ENCODE measurements around the gene FAM53B.

DNA sequence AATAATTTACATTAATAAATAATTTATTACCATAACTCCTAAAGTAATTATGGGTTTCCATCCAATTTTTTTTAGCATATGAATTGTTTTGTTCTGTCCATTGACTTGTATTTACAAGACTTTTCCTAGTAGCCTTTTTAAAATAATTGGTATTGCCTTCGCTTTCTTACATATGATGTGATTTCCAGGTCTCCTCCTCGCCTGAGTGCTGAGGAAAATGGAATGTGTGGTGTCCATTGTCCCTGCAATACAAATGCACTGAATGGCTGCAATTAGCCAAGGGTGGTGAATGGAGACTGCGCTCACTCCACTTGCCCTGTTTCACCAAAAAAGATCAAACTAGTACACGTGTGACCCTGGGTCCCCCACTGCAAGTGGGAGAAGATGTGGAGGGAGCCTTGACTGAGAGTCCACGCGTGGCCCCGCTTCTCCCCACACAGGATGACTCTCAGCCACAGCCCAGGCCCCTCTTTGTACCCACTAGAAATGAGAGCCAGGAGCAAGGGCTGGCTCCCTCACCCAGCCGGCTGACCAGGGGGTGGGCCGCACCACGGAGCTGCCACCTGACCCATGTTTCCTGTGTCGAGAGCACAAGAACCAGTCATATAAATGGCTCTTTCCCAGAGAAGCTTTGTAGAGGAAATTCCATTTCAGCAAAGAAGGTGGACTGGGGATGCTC, 52.6 kb downstream of the FAM53B start:
- TF ChIP-seq POLR2A (IDR thresholded peaks at IDR 0.05) (no peak), EP300 (IDR thresholded peaks at IDR 0.05) (no peak), POLR2AphosphoS5 (IDR thresholded peaks at IDR 0.05) (no peak)
- TF ChIP-seq, protein P1, sequence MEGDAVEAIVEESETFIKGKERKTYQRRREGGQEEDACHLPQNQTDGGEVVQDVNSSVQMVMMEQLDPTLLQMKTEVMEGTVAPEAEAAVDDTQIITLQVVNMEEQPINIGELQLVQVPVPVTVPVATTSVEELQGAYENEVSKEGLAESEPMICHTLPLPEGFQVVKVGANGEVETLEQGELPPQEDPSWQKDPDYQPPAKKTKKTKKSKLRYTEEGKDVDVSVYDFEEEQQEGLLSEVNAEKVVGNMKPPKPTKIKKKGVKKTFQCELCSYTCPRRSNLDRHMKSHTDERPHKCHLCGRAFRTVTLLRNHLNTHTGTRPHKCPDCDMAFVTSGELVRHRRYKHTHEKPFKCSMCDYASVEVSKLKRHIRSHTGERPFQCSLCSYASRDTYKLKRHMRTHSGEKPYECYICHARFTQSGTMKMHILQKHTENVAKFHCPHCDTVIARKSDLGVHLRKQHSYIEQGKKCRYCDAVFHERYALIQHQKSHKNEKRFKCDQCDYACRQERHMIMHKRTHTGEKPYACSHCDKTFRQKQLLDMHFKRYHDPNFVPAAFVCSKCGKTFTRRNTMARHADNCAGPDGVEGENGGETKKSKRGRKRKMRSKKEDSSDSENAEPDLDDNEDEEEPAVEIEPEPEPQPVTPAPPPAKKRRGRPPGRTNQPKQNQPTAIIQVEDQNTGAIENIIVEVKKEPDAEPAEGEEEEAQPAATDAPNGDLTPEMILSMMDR (IDR thresholded peaks at IDR 0.05): no peak
